PC-3 (cell line): ENCODE data around the gene SLC31A2.

ENCODE experiments used
- CTCF ChIP-seq: fragments of 300-600 bp; sonication (generic); conservative IDR thresholded peaks from 2 replicates; pipeline ENCODE4 v1.5.1; 2017; ENCODE audit warnings: antibody characterized with exemption, low read depth, mild to moderate bottlenecking, low read length
- EZH2 ChIP-seq: fragments of 300-600 bp; sonication (generic); IDR thresholded peaks from one replicate; pipeline ENCODE4 v1.6.1; 2017; ENCODE audit warnings: antibody characterized with exemption, mild to moderate bottlenecking, low read length; ENCODE audit not compliant: unreplicated experiment

- no peak for TF ChIP-seq EZH2
- no peak for TF ChIP-seq CTCF
Observed at GRCh38 chr9:113186137-113186755, 35.4 kb downstream of the SLC31A2 start.
